T-helper 1 cell treated with Interleukin-12 subunit alpha and Interleukin-12 subunit beta and Interleukin-4 antibody, amounts not matched to agents 30 μg/mL and 1 μg/mL, for 36 hours (primary cell): ENCODE measurements around the gene APAF1.

Source experiments
- H3K27ac Mint-ChIP-seq: one replicate; pipeline ENCODE4 v1.8.0; 2021; ENCODE audit warnings: mild to moderate bottlenecking, mixed read lengths
- H3K27me3 Mint-ChIP-seq: one replicate; pipeline ENCODE4 v1.8.0; 2021; ENCODE audit warnings: low read depth, mixed read lengths
- H3K36me3 Mint-ChIP-seq: one replicate; pipeline ENCODE4 v1.8.0; 2021; ENCODE audit warnings: low read depth, mixed read lengths
- H3K4me1 Mint-ChIP-seq: one replicate; pipeline ENCODE4 v1.8.0; 2021; ENCODE audit warnings: low read depth, mixed read lengths
- H3K4me3 Mint-ChIP-seq: one replicate; pipeline ENCODE4 v1.8.0; 2021; ENCODE audit warnings: mild to moderate bottlenecking, moderate library complexity, mixed read lengths
- H3K9me3 Mint-ChIP-seq: one replicate; pipeline ENCODE4 v1.8.0; 2021; ENCODE audit warnings: mixed read lengths

The APAF1 gene

GRCh38 chr12:98645572-98646067 lies 530 bp downstream of the APAF1 start:
- peaks cover 19% of the 10 kb centered on the region for H3K36me3 Mint-ChIP-seq
- no peaks in the 10 kb centered on the region for H3K9me3 Mint-ChIP-seq
- peak overlapping the region; percentile 85 for H3K27ac Mint-ChIP-seq
- peak overlapping the region; percentile 86 for H3K4me3 Mint-ChIP-seq
- H3K4me1 Mint-ChIP-seq, result peaks cover 18% of the 10 kb centered on the region
- no peaks in the 10 kb centered on the region for H3K27me3 Mint-ChIP-seq

GRCh38 chr12:98646294-98647090 lies 1.4 kb downstream of the APAF1 start:
- Mint-ChIP-seq H3K27ac (peak overlapping the region; percentile 70), H3K36me3 (peaks cover 24% of the 10 kb centered on the region), H3K9me3 (no peaks in the 10 kb centered on the region), H3K27me3 (no peaks in the 10 kb centered on the region), H3K4me1 (peaks cover 20% of the 10 kb centered on the region), H3K4me3 (peak overlapping the region; percentile 86)

GRCh38 chr12:98651328-98651727 lies 6.2 kb downstream of the APAF1 start:
- H3K9me3 Mint-ChIP-seq, result no peaks in the 10 kb centered on the region
- H3K27ac Mint-ChIP-seq, result no peak overlapping the region
- H3K4me1 Mint-ChIP-seq, result peaks cover 18% of the 10 kb centered on the region
- H3K4me3 Mint-ChIP-seq, result no peak overlapping the region
- no peaks in the 10 kb centered on the region for H3K27me3 Mint-ChIP-seq
- H3K36me3 Mint-ChIP-seq, result peaks cover 19% of the 10 kb centered on the region

- Mint-ChIP-seq H3K4me1 (peaks cover 17% of the 10 kb centered on the region), H3K27me3 (no peaks in the 10 kb centered on the region), H3K4me3 (no peak overlapping the region), H3K27ac (no peak overlapping the region), H3K36me3 (peaks cover 21% of the 10 kb centered on the region), H3K9me3 (no peaks in the 10 kb centered on the region)
These were observed 8.9 kb downstream of the APAF1 start for GRCh38 chr12:98653866-98654493.

- Mint-ChIP-seq H3K4me3 (peak overlapping the region; percentile 30), H3K27me3 (no peaks in the 10 kb centered on the region), H3K4me1 (peaks cover 13% of the 10 kb centered on the region), H3K36me3 (peaks cover 16% of the 10 kb centered on the region), H3K9me3 (no peaks in the 10 kb centered on the region), H3K27ac (peak overlapping the region; percentile 52)
These were observed 11.4 kb downstream of the APAF1 start for GRCh38 chr12:98656289-98657101.

GRCh38 chr12:98660521-98660920 lies 15.4 kb downstream of the APAF1 start:
- Mint-ChIP-seq H3K9me3 (no peaks in the 10 kb centered on the region), H3K4me3 (no peak overlapping the region), H3K4me1 (peaks cover 9% of the 10 kb centered on the region), H3K36me3 (peaks cover 26% of the 10 kb centered on the region), H3K27ac (no peak overlapping the region), H3K27me3 (no peaks in the 10 kb centered on the region)

GRCh38 chr12:98669751-98670150 lies 24.7 kb downstream of the APAF1 start:
- Mint-ChIP-seq H3K4me1 (peaks cover 8% of the 10 kb centered on the region), H3K27ac (no peak overlapping the region), H3K9me3 (peaks cover 9% of the 10 kb centered on the region), H3K36me3 (peaks cover 62% of the 10 kb centered on the region), H3K4me3 (no peak overlapping the region), H3K27me3 (no peaks in the 10 kb centered on the region)

GRCh38 chr12:98671459-98671858 lies 26.4 kb downstream of the APAF1 start:
- Mint-ChIP-seq H3K36me3 (peaks cover 49% of the 10 kb centered on the region), H3K9me3 (peaks cover 9% of the 10 kb centered on the region), H3K27me3 (no peaks in the 10 kb centered on the region), H3K27ac (no peak overlapping the region), H3K4me3 (no peak overlapping the region), H3K4me1 (peaks cover 8% of the 10 kb centered on the region)

GRCh38 chr12:98674841-98675240 lies 29.8 kb downstream of the APAF1 start:
- Mint-ChIP-seq H3K4me3 (no peak overlapping the region), H3K4me1 (peaks cover 2% of the 10 kb centered on the region), H3K27ac (no peak overlapping the region), H3K9me3 (peaks cover 5% of the 10 kb centered on the region), H3K36me3 (peaks cover 26% of the 10 kb centered on the region), H3K27me3 (no peaks in the 10 kb centered on the region)

- H3K4me3 Mint-ChIP-seq, result no peak overlapping the region
- H3K4me1 Mint-ChIP-seq, result no peaks in the 10 kb centered on the region
- H3K36me3 Mint-ChIP-seq, result peaks cover 18% of the 10 kb centered on the region
- H3K9me3 Mint-ChIP-seq, result no peaks in the 10 kb centered on the region
- no peak overlapping the region for H3K27ac Mint-ChIP-seq
- no peaks in the 10 kb centered on the region for H3K27me3 Mint-ChIP-seq
These were observed 33.3 kb downstream of the APAF1 start for GRCh38 chr12:98678236-98678945.

- Mint-ChIP-seq H3K4me1 (no peaks in the 10 kb centered on the region), H3K36me3 (peaks cover 19% of the 10 kb centered on the region), H3K27ac (no peak overlapping the region), H3K27me3 (no peaks in the 10 kb centered on the region), H3K4me3 (no peak overlapping the region), H3K9me3 (no peaks in the 10 kb centered on the region)
These were observed 34.0 kb downstream of the APAF1 start for GRCh38 chr12:98678946-98679610.

GRCh38 chr12:98679611-98680005 lies 34.5 kb downstream of the APAF1 start:
- no peaks in the 10 kb centered on the region for H3K27me3 Mint-ChIP-seq
- H3K27ac Mint-ChIP-seq, result no peak overlapping the region
- no peak overlapping the region for H3K4me3 Mint-ChIP-seq
- H3K4me1 Mint-ChIP-seq, result no peaks in the 10 kb centered on the region
- peaks cover 18% of the 10 kb centered on the region for H3K36me3 Mint-ChIP-seq
- no peaks in the 10 kb centered on the region for H3K9me3 Mint-ChIP-seq

- Mint-ChIP-seq H3K4me3 (no peak overlapping the region), H3K36me3 (peaks cover 34% of the 10 kb centered on the region), H3K27me3 (no peaks in the 10 kb centered on the region), H3K4me1 (peaks cover 2% of the 10 kb centered on the region), H3K9me3 (no peaks in the 10 kb centered on the region), H3K27ac (no peak overlapping the region)
These were observed 39.1 kb downstream of the APAF1 start for GRCh38 chr12:98684199-98684598.

GRCh38 chr12:98686603-98687002 lies 41.5 kb downstream of the APAF1 start:
- Mint-ChIP-seq H3K4me3 (no peak overlapping the region), H3K36me3 (peaks cover 43% of the 10 kb centered on the region), H3K4me1 (peaks cover 6% of the 10 kb centered on the region), H3K27me3 (no peaks in the 10 kb centered on the region), H3K9me3 (no peaks in the 10 kb centered on the region), H3K27ac (no peak overlapping the region)
